Measurements from ENCODE around the gene WNK1.

Gene WNK1

GRCh38 chr12:954741-955140 is 202.4 kb downstream of the WNK1 start:
- DNase-seq: no peak
- no peak for ATAC-seq (replicated peaks)
- H3K4me1 Mint-ChIP-seq (ENCODE audit: low read depth in 2 of 2): peaks cover 0 to 4% of the 10 kb centered on the region in 2 donors
- H3K9me3 Mint-ChIP-seq: no peaks in the 10 kb centered on the region
- no peak overlapping the region for H3K4me3 Mint-ChIP-seq
- H3K36me3 Mint-ChIP-seq (ENCODE audit: insufficient read depth): peaks cover 14% of the 10 kb centered on the region
- no peaks in the 10 kb centered on the region for H3K27me3 Mint-ChIP-seq
- H3K27ac Mint-ChIP-seq: no peak overlapping the region

- no peaks in the 10 kb centered on the region for H3K4me1 Mint-ChIP-seq (ENCODE audit: low read depth in 2 of 2)
- no peaks in the 10 kb centered on the region for H3K27me3 Mint-ChIP-seq
Measured at GRCh38 chr12:955939-956338, 203.6 kb downstream of the WNK1 start.

GRCh38 chr12:958588-959123 is 206.3 kb downstream of the WNK1 start:
- Mint-ChIP-seq H3K27me3 (no peaks in the 10 kb centered on the region), H3K4me3 (no peak overlapping the region), H3K27ac (no peak overlapping the region), H3K4me1 (ENCODE audit: low read depth in 2 of 2) (peaks cover 3 to 7% of the 10 kb centered on the region in 2 donors), H3K36me3 (ENCODE audit: insufficient read depth) (peaks cover 2% of the 10 kb centered on the region), H3K9me3 (no peaks in the 10 kb centered on the region)
- ATAC-seq (replicated peaks) (no peak), DNase-seq (no peak)

More at GRCh38 chr12:955939-956338, 203.6 kb downstream of the WNK1 start:
- Mint-ChIP-seq H3K9me3 (no peaks in the 10 kb centered on the region), H3K27ac (no peak overlapping the region), H3K4me3 (no peak overlapping the region), H3K36me3 (ENCODE audit: insufficient read depth) (peaks cover 4% of the 10 kb centered on the region)
- ATAC-seq (replicated peaks) (no peak), DNase-seq (no peak)
